PC-9 (cell line): ENCODE measurements around the gene PLEKHG4B.

Experiments
- EZH2 ChIP-seq: fragments of 200-600 bp; sonication (generic); IDR thresholded peaks from 2 replicates; pipeline ENCODE4 v1.8.0; 2017; ENCODE audit warnings: antibody characterized with exemption, low read depth
- TF ChIP-seq, protein P1 (sequence below): fragments of 200-600 bp; sonication (generic); conservative IDR thresholded peaks from 2 replicates; pipeline ENCODE4 v1.6.1; 2017; ENCODE audit warnings: mixed run types, antibody characterized with exemption, mild to moderate bottlenecking, moderate library complexity

DNA sequence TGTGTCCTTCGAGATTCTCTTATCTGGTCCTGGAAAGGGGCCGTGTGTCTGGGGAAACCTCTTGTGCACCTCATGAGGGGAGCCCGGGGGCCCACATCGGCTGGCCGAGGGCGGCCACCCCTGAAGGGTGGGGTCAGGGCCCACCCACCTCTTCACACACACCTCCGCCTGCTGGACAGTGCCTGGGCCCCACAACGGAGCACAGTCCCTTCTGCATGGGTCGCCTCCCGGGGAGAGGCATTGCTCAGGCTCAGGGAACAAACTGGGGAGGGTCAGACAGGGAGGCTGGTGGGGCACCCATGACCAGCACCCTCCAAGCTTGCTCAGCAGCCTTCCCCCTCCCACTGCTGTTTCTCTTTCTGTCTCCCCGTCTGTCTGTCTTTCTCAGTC lies 98.0 kb downstream of the PLEKHG4B start:
- TF ChIP-seq, protein P1, sequence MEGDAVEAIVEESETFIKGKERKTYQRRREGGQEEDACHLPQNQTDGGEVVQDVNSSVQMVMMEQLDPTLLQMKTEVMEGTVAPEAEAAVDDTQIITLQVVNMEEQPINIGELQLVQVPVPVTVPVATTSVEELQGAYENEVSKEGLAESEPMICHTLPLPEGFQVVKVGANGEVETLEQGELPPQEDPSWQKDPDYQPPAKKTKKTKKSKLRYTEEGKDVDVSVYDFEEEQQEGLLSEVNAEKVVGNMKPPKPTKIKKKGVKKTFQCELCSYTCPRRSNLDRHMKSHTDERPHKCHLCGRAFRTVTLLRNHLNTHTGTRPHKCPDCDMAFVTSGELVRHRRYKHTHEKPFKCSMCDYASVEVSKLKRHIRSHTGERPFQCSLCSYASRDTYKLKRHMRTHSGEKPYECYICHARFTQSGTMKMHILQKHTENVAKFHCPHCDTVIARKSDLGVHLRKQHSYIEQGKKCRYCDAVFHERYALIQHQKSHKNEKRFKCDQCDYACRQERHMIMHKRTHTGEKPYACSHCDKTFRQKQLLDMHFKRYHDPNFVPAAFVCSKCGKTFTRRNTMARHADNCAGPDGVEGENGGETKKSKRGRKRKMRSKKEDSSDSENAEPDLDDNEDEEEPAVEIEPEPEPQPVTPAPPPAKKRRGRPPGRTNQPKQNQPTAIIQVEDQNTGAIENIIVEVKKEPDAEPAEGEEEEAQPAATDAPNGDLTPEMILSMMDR: no peak
- TF ChIP-seq EZH2: no peak
